ENCODE results near the gene LAYN. TPM values are rescaled to one million over a fixed set of nuclear protein-coding genes. Genes with fewer than 3 reads are reported as not detected.

The LAYN gene
- total RNA-seq, 1 experiment from 2014 or later, result 229 TPM

GRCh38 chr11:111582881-111583280 is 42.4 kb downstream of the LAYN start:
- no peak for DNase-seq (ENCODE audit: low spot score)
- in situ Hi-C loops (cut with HindIII; ENCODE audit: low sequenced_read_pairs), result no loop called here

- in situ Hi-C loops (cut with HindIII; ENCODE audit: low sequenced_read_pairs), result no loop called here
- DNase-seq (ENCODE audit: low spot score), result no peak
Observed at GRCh38 chr11:111585371-111585770, 44.9 kb downstream of the LAYN start.

GRCh38 chr11:111586388-111586831 is 45.9 kb downstream of the LAYN start:
- peak; percentile 81 for DNase-seq (ENCODE audit: low spot score)
- in situ Hi-C loops (cut with HindIII; ENCODE audit: low sequenced_read_pairs), result no loop called here

GRCh38 chr11:111589114-111589513 is 48.6 kb downstream of the LAYN start:
- in situ Hi-C loops (cut with HindIII; ENCODE audit: low sequenced_read_pairs), result no loop called here
- no peak for DNase-seq (ENCODE audit: low spot score)

GRCh38 chr11:111589886-111590499 is 49.5 kb downstream of the LAYN start:
- no peak for DNase-seq (ENCODE audit: low spot score)
- in situ Hi-C loops (cut with HindIII; ENCODE audit: low sequenced_read_pairs), result no loop called here

- DNase-seq (ENCODE audit: low spot score), result no peak
- in situ Hi-C loops (cut with HindIII; ENCODE audit: low sequenced_read_pairs), result no loop called here
Observed at GRCh38 chr11:111591187-111591960, 50.9 kb downstream of the LAYN start.

GRCh38 chr11:111592491-111592890 is 52.0 kb downstream of the LAYN start:
- DNase-seq (ENCODE audit: low spot score), result no peak
- in situ Hi-C loops (cut with HindIII; ENCODE audit: low sequenced_read_pairs), result no loop called here

- in situ Hi-C loops (cut with HindIII; ENCODE audit: low sequenced_read_pairs), result no loop called here
- DNase-seq (ENCODE audit: low spot score), result no peak
Observed at GRCh38 chr11:111596319-111596718, 55.8 kb downstream of the LAYN start.

- no peak for DNase-seq (ENCODE audit: low spot score)
- in situ Hi-C loops (cut with HindIII; ENCODE audit: low sequenced_read_pairs), result no loop called here
Observed at GRCh38 chr11:111598148-111598547, 57.6 kb downstream of the LAYN start.

- in situ Hi-C loops (cut with HindIII; ENCODE audit: low sequenced_read_pairs), result no loop called here
- DNase-seq (ENCODE audit: low spot score), result no peak
Observed at GRCh38 chr11:111598559-111598958, 58.0 kb downstream of the LAYN start.

- no peak for DNase-seq (ENCODE audit: low spot score)
- in situ Hi-C loops (cut with HindIII; ENCODE audit: low sequenced_read_pairs), result no loop called here
Observed at GRCh38 chr11:111601636-111601978, 61.1 kb downstream of the LAYN start.

- in situ Hi-C loops (cut with HindIII; ENCODE audit: low sequenced_read_pairs), result no loop called here
- peak; percentile 94 for DNase-seq (ENCODE audit: low spot score)
Observed at GRCh38 chr11:111601979-111602864, 61.7 kb downstream of the LAYN start, which contains the start of gene SIK2. Gene SIK2 (plus strand): TSS chr11:111602449. CDS start chr11:111602564, 115 bp downstream.

GRCh38 chr11:111602865-111603610 is 62.5 kb downstream of the LAYN start:
- in situ Hi-C loops (cut with HindIII; ENCODE audit: low sequenced_read_pairs), result no loop called here

GRCh38 chr11:111603611-111604130 is 63.2 kb downstream of the LAYN start:
- in situ Hi-C loops (cut with HindIII; ENCODE audit: low sequenced_read_pairs), result no loop called here
- DNase-seq (ENCODE audit: low spot score), result peak; percentile 63

More at GRCh38 chr11:111602865-111603610, 62.5 kb downstream of the LAYN start:
- peak; percentile 37 for DNase-seq (ENCODE audit: low spot score)

- in situ Hi-C loops (cut with HindIII; ENCODE audit: low sequenced_read_pairs), result no loop called here
- peak; percentile 72 for DNase-seq (ENCODE audit: low spot score)
Observed at GRCh38 chr11:111604392-111605009, 64.0 kb downstream of the LAYN start.

- DNase-seq (ENCODE audit: low spot score), result no peak
- in situ Hi-C loops (cut with HindIII; ENCODE audit: low sequenced_read_pairs), result no loop called here
Observed at GRCh38 chr11:111605681-111606080, 65.2 kb downstream of the LAYN start.

- no peak for DNase-seq (ENCODE audit: low spot score)
- in situ Hi-C loops (cut with HindIII; ENCODE audit: low sequenced_read_pairs), result no loop called here
Observed at GRCh38 chr11:111606986-111607385, 66.5 kb downstream of the LAYN start.

GRCh38 chr11:111607751-111608150 is 67.2 kb downstream of the LAYN start:
- in situ Hi-C loops (cut with HindIII; ENCODE audit: low sequenced_read_pairs), result no loop called here
- no peak for DNase-seq (ENCODE audit: low spot score)
